Measurements from ENCODE around the gene RAPGEF6.
"Not testable (repeated sequence)": the region's sequence is repeated elsewhere in the genome, so short reads cannot be mapped to it uniquely, and the experiment has no call there.

RAPGEF6 gene

DNA sequence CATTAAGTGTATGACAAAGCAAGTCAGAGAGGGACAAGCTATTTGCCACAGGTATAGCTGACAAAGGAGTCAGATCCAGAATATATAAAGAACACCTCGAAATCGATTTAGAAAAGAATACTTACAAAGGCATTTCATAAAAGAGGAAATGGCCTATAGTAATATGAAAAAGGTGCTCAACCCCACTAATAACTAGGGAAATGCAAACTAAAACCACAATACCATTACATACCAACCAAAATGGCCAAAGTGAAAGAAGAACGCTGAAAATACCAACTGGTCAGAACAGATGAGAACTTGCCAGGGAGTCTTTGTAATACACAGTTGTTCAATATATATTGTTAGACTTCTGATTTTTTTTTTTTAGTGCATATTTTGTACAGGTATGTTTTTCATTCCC is 218.3 kb downstream of the RAPGEF6 start:
- FAIRE-seq, result no peak

- FAIRE-seq, result no peak
Observed at GRCh38 chr5:131413605-131414559, 221.1 kb downstream of the RAPGEF6 start.

- FAIRE-seq, result no peak
Observed at GRCh38 chr5:131406975-131407638, 227.9 kb downstream of the RAPGEF6 start.

DNA sequence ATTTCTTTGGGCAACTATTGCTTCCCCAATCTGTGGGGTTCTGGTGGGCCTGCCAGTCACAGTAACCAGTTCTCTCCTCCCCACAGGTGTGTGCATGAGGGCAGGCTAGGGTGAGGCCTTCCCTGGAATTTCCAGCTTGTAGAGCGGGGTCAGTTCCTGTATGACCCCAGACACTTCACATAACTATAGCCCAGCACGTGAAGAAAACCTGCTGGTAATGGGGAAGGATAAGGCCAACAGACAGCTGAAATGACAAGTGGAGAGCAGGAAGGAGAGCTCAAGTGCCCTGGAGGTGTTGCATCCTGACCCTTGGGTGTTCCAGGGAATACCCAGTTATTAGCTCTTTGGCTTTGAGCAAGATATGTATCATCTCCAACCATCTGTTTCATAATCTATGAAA is 229.0 kb downstream of the RAPGEF6 start:
- FAIRE-seq, result no peak

- FAIRE-seq, result no peak
Observed at GRCh38 chr5:131405674-131406073, 229.4 kb downstream of the RAPGEF6 start.

DNA sequence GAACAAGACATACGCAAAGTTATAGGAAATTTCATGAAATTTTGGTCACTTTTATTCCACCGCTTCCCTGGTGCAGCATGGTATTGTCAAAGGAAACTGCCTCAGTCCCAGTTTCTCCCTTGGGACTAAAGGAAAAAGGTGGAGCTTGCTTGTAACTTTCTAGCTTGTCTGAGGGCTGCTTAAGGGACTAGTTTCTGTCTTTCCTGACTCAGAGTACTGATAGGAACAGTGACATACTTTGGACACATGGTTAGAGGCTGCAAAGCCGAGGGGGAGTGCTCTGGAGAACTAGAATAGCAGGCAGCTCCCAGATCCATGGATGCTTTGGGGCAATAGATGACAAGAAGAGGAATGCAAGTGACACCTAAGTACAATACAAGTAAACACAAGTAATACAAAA is 234.4 kb downstream of the RAPGEF6 start:
- FAIRE-seq, result no peak

DNA sequence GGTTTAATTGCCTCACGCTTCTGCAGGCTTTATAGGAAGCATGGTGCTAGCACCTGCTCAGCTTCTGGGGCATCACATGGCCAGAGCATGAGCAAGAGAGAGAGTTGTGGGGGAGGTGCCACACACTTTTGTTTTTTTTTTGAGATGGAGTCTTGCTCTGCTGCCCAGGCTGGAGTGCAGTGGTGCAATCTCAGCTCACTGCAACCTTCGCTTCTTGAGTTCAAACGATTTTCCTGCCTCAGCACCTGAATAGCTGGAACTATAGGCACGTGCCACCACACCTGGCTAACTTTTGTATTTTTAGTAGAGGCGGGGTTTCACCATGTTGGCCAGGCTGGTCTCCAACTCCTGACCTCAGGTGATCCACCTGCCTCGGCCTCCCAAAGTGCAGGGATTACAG is 236.0 kb downstream of the RAPGEF6 start:
- not testable (repeated sequence) for FAIRE-seq

GRCh38 chr5:131396630-131397273 is 238.3 kb downstream of the RAPGEF6 start:
- FAIRE-seq, result no peak

DNA sequence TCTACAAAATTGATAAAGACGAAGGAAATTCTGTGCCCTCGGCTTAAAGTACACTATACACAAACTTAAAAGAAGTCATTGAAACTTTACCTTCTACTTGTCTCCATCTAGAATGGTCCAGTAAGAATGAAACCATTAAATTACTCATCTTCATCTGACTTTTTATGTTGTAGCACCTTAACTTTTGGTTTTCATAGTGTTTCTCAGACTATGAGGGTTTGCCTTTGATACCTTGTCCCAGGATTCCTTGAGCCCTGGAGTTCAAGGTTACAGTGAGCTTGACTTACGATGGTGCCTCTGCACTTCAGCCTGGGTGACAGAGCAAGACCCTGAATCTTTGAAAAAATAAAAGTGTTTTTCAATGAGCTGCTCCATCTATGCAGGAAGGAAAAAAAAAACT is 239.0 kb downstream of the RAPGEF6 start:
- FAIRE-seq, result no peak

DNA sequence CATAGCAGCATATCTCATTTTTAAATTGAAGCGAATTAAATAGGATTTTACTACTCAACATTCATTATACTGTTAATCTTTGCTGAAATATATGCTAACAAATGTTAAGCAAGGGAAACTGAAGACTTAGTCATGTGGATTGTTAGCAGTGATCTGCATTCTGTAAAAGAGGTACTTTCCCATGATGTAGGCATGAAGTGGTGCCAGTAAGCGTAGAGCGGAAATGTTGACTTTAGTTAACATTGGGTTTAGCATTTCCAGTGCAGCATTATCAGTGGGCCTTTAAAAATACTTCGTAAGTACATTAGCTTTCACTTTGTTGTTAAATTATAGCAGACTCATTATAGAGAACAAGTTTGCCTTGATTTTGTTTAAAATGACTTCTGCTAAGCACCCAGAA is 240.9 kb downstream of the RAPGEF6 start:
- FAIRE-seq, result no peak

DNA sequence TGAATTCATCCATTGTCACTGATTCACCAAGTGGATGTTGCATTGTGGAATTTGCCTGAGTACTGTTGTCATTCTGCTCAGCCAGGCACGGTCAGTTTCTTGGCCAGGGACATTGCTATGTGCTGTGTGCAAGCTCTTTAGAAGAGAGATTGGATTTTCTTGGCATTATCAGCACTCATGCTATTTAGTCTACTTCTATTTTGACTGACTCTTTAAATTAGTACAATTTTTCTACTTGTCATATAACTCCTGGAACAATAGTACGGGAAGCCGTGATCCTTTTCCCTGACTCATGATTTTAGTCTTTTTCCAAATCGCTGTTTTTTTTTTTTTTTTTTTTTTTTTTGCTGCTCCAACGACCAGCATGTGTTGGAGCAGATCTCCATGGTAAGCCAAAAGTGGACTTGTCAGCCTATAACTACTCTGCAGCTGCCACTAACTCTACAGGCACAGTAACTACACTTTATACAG is 241.5 kb downstream of the RAPGEF6 start:
- FAIRE-seq, result no peak

DNA sequence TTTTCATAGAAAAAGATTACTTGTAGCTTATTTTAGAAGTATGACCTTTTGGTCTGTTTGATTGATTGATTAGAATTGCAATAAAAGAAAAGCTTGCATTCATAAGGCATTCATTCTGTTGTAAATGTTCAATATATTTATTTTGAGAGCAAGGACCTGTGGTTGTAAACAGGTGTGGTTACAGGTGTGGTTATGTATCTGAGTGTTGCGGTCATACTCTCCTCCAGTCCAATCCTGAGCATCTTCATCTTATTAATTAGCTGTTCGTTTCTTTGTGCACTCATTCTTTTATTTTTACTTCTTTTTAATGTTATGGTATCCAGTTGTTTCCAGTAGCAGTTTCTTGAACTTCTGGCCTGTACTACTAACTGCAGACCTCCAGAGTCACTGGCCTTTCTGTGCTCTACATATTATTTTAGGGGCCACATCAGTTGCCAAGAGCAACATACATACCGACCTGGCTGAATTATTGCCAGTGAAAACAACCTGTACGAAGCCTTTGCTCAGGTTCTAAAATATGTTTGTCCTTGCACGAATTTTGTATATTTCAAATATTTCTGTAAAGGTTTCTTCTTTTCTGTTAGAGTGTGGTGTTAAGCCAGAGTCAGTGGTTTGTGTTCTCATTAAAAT is 242.4 kb downstream of the RAPGEF6 start:
- no peak for FAIRE-seq

GRCh38 chr5:131389869-131390265 is 245.2 kb downstream of the RAPGEF6 start:
- FAIRE-seq, result no peak

- FAIRE-seq, result no peak
Observed at GRCh38 chr5:131389096-131389868, 245.7 kb downstream of the RAPGEF6 start.

DNA sequence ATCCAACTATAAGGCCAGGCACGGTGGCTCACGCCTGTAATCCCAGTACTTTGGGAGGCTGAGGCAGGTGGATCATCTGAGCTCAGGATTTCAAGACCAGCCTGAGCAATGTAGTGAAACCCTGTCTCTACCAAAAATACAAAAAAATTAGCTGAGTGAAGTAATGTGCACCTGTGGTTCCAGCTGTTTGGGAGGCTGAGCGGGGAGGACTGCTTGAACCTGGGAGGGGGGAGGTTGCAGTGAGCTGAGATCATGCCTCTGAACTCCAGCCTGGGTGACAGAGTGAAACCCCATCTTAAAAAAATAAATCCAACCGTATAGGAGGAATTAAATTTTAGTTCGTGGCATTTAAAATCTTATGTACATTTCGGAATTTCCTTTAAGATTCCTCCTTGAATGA is 247.8 kb downstream of the RAPGEF6 start:
- FAIRE-seq, result no peak

DNA sequence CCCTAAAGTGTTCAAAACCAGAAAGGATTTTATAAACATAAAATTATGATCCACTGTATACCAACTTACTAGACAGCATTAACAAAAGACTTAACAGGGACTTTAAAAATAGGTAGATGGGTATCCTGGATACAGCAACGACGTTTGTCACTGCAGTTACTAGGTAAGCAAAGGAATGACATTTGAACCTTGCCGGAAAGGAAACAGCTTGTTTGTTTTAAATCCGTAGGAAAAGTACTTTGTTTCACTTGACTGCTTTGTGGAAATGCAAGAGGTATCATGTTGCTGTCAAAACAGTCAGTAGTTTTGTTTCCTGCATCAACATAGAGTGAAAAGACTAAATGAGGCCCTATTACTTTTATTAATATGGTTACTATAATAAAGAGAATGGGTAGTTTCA is 248.2 kb downstream of the RAPGEF6 start:
- FAIRE-seq, result no peak

DNA sequence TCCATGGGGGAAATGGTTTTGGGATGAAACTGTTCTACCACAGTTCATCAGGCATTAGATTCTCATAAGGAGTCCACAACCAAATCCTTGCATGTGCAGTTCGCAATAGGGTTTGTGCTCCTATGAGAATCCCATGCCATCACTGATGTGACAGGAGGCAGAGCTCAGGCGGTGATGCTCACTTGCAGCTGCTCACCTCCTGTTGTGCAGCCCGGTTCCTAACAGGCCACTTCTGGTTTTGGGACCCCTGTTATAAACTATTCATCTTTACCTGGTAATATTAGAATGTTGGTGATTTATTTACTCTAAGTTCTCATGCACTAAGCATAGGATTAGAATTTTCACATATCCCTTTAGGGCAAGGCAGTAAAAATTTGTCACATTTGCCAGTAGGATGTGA is 248.9 kb downstream of the RAPGEF6 start:
- FAIRE-seq, result no peak

DNA sequence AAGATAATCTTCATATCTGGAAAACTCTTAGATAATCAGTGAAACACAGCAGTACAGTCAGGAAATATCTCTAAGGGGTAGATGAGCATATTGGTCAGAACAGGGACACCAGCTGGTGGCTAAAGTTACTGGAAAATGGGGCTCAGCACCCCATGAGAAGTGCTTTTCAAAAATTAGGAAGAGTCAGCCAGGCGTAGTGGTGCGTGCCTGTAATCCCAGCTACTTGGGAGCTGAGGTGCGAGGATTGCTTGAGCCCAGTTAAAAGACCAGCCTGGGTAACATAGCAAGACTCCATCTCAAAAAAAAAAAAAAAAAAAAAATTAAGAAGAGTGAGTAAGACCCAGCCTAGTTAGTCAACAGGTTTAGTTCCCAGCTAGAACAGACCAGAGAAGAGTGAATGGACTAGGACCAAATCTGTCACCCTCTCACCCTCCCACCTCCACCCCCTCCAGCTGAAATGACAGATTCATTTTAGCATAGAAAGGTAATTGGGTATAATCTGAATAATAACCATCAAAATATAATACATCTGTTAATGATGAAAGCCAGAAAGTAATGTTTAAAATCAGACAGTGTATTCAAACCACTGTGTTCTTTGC is 250.3 kb downstream of the RAPGEF6 start:
- FAIRE-seq, result no peak

GRCh38 chr5:131384173-131384572 is 250.9 kb downstream of the RAPGEF6 start:
- FAIRE-seq, result no peak

GRCh38 chr5:131382407-131383395 is 252.3 kb downstream of the RAPGEF6 start:
- no peak for FAIRE-seq
